HEK293T (cell line): ENCODE results near the gene ZNF385B.

Source experiments
- ARNT ChIP-seq: fragments of 450-650 bp; IDR thresholded peaks from 2 replicates; pipeline ENCODE4 v1.6.1; 2017; ENCODE audit warnings: mild to moderate bottlenecking
- FOXA1 ChIP-seq: fragments of 450-650 bp; IDR thresholded peaks from 2 replicates; pipeline ENCODE4 v1.6.1; 2016; ENCODE audit warnings: mild to moderate bottlenecking
- TF ChIP-seq, protein P1 (sequence below): fragments of 450-650 bp; IDR thresholded peaks from 2 replicates; pipeline ENCODE4 v1.6.1; 2016

- TF ChIP-seq FOXA1 (no peak), ARNT (no peak)
- TF ChIP-seq, protein P1, sequence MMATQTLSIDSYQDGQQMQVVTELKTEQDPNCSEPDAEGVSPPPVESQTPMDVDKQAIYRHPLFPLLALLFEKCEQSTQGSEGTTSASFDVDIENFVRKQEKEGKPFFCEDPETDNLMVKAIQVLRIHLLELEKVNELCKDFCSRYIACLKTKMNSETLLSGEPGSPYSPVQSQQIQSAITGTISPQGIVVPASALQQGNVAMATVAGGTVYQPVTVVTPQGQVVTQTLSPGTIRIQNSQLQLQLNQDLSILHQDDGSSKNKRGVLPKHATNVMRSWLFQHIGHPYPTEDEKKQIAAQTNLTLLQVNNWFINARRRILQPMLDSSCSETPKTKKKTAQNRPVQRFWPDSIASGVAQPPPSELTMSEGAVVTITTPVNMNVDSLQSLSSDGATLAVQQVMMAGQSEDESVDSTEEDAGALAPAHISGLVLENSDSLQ, result peak; percentile 91
Observed at GRCh38 chr2:179446476-179447141, 414.8 kb downstream of the ZNF385B start.
